Measurements from ENCODE around the gene SHOX. TPM values are rescaled to one million over a fixed set of nuclear protein-coding genes. Genes with fewer than 3 reads are reported as not detected.

The SHOX gene
- total RNA-seq, 2 donors from 2014 or later: not detected

DNA sequence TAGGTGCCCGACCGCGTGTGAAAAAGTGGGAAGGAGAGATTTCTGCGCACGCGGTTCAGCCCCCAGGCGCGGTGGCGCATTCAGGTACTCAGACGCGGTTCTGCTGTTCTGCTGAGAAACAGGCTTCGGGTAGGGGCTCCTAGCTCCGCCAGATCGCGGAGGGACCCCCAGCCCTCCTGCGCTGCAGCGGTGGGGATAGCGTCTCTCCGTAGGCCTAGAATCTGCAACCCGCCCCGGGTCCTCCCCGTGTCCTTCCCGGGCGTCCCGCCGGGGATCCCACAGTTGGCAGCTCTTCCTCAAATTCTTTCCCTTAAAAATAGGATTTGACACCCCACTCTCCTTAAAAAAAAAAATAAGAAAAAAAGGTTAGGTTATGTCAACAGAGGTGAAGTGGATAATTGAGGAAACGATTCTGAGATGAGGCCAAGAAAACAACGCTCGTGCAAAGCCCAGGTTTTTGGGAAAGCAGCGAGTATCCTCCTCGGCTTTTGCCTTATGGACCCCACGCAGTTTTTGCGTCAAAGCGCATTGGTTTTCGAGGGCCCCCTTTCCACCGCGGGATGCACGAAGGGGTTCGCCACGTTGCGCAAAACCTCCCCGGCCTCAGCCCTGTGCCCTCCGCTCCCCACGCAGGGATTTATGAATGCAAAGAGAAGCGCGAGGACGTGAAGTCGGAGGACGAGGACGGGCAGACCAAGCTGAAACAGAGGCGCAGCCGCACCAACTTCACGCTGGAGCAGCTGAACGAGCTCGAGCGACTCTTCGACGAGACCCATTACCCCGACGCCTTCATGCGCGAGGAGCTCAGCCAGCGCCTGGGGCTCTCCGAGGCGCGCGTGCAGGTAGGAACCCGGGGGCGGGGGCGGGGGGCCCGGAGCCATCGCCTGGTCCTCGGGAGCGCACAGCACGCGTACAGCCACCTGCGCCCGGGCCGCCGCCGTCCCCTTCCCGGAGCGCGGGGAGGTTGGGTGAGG, 3.7 kb downstream of the SHOX start:
- no peak for DNase-seq (ENCODE audit: low spot score)
- intact Hi-C loops (cut with DNase I): no loop called here

DNA sequence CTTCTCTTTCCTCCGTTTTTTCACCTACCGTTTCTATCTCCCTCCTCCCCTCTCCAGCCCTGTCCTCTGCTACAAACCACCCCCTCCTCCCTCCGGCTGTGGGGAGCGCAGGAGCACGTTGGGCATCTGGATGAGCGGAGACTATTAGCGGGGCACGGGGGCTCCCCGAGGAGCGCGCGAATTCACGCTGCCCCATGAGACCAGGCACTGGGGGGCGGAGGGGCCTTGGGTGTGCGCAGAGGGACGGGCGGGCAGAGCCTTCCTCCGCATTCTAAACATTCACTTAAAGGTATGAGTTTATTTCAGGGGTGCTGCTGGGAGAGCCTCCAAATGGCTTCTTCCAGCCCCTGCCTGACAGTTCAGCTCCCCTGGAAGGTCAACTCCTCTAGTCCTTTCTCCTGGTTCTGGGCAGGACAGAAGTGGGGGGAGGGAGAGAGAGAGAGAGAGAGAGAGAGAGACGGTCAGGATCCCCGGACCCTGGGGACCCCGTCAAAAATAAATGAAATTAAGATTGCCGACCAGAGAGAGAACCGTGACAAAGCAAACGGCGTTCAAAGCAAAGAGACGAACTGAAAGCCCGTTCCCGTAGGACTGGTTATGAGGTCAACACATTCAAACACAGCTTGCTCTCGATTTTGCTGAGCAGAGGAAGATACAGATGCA, 5.0 kb downstream of the SHOX start:
- DNase-seq (ENCODE audit: low spot score): no peak
- intact Hi-C loops (cut with DNase I): no loop called here

GRCh38 chrX:636981-637659, 6.5 kb downstream of the SHOX start:
- no peak for DNase-seq (ENCODE audit: low spot score)
- intact Hi-C loops (cut with DNase I): no loop called here

- intact Hi-C loops (cut with DNase I): no loop called here
- no peak for DNase-seq (ENCODE audit: low spot score)
Measured at GRCh38 chrX:637660-638481, 7.3 kb downstream of the SHOX start.

DNA sequence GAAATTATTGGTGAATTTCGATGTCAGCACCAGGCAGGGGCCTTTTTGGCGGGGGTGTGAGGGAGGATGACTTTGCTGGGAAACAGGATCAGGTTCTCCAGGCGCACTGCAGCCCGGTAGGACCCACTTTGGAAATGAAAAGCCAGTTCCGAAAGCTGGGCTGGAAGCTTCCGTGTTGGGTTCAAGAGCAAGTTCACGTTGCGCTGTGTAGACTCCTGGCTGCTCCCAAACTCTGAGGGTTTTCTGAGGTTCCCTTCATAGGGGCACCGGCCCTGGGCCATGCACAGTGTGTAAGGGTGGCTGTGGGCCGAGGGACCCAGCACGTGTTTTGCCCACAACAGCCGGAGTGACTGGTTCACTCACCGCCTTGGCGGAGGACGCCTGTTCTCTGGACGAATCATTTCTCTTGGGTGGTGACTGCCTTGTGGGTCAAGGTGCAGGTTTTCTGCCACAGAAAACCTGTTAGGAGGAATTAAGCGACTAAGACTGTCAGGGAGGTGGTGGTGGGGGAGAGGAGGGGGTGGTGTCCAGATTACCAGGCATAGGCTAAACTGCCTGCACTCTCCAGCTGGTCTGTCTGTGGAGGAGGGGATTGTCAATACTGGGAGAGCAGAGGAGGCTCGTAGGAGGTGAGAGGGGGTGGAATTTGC, 8.0 kb downstream of the SHOX start:
- intact Hi-C loops (cut with DNase I): no loop called here
- DNase-seq (ENCODE audit: low spot score): no peak

DNA sequence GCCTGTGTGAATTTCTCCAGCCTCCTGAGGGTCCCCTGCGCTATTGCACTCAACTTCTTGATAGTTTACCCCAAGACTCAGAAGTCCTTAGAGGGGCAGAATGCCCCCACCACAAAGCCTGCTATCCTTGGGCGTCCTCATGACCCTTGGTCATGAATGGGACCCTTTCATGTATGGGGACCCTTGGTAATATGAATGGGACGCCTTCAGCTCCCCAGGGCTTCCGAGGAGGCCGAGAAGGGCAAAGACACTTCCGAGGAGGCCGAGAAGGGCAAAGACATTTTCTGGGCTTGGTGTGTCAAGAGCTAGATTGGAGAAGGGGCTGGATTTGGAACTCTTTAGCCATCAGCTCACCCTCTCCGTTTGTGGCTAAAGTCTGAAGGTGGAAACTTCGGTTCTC, 8.6 kb downstream of the SHOX start:
- DNase-seq (ENCODE audit: low spot score): no peak
- intact Hi-C loops (cut with DNase I): no loop called here

- intact Hi-C loops (cut with DNase I): no loop called here
- no peak for DNase-seq (ENCODE audit: low spot score)
Measured at GRCh38 chrX:640641-641040, 10.1 kb downstream of the SHOX start.

- intact Hi-C loops (cut with DNase I): no loop called here
- DNase-seq (ENCODE audit: low spot score): no peak
Measured at GRCh38 chrX:641671-642435, 11.3 kb downstream of the SHOX start.

GRCh38 chrX:642436-643240, 12.0 kb downstream of the SHOX start:
- intact Hi-C loops (cut with DNase I): no loop called here
- no peak for DNase-seq (ENCODE audit: low spot score)

GRCh38 chrX:643241-643595, 12.6 kb downstream of the SHOX start:
- intact Hi-C loops (cut with DNase I): no loop called here
- no peak for DNase-seq (ENCODE audit: low spot score)

DNA sequence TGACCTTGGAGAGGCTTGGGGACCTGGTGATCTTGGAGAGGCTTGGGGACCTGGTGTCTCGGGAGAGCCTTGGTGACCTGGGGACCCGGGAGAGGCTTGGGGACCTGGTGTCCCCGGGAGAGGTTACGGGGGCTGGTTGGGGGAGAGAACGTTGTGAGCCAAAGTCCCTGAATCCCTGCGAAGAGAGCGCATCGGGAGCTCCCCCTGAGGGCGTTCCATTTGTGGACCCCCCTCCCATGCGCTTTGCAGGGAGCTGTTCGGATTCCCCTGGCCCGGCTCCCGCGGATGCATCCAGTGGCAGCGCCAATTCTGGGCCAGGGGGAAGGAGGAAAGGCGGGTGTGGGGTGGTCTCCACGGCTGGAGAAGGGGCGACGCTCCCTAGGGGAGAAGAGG, 13.3 kb downstream of the SHOX start:
- DNase-seq (ENCODE audit: low spot score): no peak
- intact Hi-C loops (cut with DNase I): no loop called here

GRCh38 chrX:644304-645281, 14.0 kb downstream of the SHOX start:
- intact Hi-C loops (cut with DNase I): no loop called here
- DNase-seq (ENCODE audit: low spot score): no peak

DNA sequence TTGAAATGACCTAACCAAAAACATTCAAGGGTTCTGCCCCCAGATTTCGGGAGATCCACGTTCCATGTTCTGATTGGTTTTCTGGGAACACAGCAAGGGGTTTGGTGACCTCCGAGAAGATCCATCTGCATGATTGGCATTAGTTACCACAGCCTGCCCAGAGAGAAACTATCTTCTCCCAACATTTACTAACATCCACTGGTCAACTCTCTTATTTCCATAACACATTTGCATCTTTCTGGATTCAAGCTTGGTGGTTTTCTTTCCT, 15.6 kb downstream of the SHOX start:
- intact Hi-C loops (cut with DNase I): no loop called here
- no peak for DNase-seq (ENCODE audit: low spot score)

DNA sequence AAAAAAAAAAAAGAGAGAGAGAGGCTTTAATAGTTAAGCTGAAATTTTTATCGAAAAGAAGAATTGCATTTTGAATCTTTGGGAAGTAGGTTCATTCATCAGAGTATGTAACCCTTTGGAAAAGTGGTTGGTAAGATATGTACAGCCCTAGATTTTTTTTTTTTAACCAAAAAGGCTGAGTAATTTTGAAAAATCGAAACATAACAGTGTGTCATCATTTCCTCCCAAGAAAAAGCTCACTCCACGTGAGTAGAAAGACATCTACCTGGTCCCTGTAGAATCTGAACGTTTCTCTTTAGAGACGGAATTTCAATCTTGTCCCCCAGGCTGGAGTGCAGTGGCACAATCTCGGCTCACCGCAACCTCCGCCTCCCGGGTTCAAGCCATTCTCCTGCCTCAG, 16.2 kb downstream of the SHOX start:
- intact Hi-C loops (cut with DNase I): no loop called here
- no peak for DNase-seq (ENCODE audit: low spot score)

DNA sequence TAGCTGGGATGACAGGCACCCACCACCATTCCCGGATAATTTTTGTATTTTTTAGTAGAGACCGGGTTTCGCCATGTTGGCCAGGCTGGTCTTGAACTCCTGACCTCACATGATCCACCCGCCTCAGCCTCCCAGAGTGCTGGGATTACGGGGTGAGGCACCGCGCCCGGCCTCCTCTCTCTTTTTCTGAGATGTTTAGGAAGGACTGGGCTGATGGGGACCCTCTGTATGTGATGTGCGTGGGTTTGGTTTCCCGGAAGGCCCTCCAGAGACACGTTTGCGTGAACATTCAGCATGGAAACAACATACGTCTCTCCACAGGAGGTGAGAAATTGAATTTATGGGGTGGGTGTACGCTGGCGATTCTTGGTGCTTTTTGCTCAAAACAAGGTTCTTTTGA, 18.6 kb downstream of the SHOX start:
- DNase-seq (ENCODE audit: low spot score): no peak

DNA sequence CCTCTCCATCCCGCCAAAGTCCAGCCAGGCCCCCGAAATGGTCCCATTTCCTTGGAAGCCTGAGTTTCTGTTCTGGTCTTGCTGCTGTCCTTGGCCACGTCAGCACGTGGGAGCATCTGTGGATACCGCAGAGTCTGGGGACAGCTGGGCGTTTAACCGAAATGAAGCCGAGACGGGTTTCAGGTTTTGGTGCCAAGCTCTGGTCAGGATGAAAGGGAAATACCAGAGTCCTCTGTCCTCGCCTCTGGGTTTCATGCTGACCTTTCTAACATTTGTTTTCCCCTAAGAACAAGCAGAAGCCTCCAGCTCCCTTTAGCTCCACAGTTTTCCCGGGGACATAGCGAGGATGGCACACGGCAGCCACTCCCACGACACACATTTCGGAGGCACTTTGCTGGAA, 19.7 kb downstream of the SHOX start:
- DNase-seq (ENCODE audit: low spot score): no peak
- intact Hi-C loops (cut with DNase I): no loop called here

More for the DNA sequence above, 18.6 kb downstream of the SHOX start:
- intact Hi-C loops (cut with DNase I): no loop called here

DNA sequence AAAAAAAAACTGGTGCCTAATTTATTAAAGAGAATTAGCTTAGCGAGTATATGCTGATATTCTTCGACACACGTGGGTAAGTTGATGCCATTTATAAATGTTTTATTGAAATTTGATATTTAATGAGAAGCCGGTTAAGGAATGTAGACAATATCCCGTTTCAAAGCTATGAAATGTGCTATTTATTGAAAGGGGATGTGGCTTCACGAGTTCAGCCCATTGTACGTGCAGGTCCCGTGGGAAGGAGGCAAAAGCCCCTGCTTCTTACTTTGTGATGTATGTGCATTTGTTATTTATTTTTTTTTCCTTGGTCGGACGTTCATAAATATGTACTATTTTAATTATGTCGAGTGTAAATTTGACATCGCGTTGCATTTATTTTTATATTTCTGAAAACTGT, 20.2 kb downstream of the SHOX start:
- intact Hi-C loops (cut with DNase I): no loop called here
- DNase-seq (ENCODE audit: low spot score): no peak
